NCI-H460 (cell line): Measurements from ENCODE around the gene SLC16A13. TPM values are rescaled to one million over a fixed set of nuclear protein-coding genes. Genes with fewer than 3 reads are reported as not detected.
"Not testable (repeated sequence)": the region's sequence is repeated elsewhere in the genome, so short reads cannot be mapped to it uniquely, and the experiment has no call there.

Experiments used
- DNase-seq: peaks from one replicate; pipeline ENCODE4 v3.0.0-alpha.2; 2016; ENCODE audit warnings: low read depth; ENCODE audit errors: extremely low read depth
- total RNA-seq: library from RNA; depleted of rRNA; stranded (reverse); fragments of >200 nt; shearing (Covaris generic); gene quantifications from 2 replicates; pipeline ENCODE4 v1.2.3, GENCODE V29; 2014

The SLC16A13 gene
- total RNA-seq, 1 experiment from 2014 or later, result 1.2 TPM

DNA sequence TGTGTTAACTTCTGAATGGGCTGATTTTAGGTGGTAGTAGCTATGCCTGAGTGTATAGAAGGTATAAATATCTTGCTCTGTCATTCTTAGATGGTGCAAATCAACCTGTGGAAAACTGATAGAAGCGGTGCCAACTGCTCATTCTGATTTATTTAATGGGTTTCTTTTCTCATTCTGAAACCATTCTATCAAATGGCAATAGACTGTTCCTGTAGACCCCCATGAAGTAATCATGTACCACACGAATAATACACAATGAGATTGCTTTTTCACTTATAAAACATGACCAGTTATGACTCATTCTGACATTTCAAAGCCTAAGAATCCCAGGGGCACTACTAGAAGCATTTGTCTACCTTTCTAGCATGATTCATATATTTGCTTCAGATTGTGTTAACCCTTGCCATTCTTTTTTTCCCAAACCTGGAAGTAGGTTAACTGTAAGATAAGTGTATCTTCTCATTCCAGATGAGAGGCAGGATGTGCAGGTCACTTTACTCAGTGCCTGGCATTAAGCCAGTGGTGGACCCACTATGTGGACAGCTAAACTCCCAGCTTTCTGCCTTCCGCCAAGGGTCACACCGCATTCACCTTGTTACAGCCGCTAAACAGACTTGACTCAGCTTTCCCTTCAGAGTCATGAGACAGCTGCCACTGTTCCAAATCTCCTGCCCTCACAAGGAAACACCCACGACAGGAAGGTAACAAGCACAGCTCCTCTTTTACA, 24.5 kb downstream of the SLC16A13 start:
- peak; percentile 26 for DNase-seq

DNA sequence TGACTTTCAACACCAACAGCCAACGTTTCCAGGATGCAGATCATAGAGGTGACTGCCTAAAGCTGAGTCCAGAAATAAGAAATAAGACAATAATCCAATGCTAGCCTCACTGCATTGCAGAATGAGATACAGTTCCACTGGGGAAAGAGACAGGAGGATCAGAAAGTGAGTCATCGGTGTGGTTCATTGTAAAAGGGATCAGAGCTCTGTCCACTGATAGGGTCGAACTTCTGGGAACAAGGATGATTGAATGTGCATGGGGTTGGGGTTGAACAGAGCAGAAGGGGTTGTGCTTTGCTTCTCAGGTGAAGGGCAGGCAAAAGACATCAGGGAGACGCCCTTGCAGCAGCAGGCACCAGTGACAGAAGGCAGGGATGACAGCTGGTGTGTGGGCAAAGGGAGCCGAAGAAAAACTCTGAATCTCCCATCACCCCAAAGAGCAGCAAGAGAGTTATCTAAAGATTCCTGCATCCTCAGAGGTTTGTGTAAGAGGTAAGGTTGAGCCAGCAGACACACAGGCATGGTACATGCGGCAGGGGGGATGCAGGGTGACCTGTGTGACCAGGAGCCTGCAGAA, 27.8 kb downstream of the SLC16A13 start:
- DNase-seq, result no peak

DNA sequence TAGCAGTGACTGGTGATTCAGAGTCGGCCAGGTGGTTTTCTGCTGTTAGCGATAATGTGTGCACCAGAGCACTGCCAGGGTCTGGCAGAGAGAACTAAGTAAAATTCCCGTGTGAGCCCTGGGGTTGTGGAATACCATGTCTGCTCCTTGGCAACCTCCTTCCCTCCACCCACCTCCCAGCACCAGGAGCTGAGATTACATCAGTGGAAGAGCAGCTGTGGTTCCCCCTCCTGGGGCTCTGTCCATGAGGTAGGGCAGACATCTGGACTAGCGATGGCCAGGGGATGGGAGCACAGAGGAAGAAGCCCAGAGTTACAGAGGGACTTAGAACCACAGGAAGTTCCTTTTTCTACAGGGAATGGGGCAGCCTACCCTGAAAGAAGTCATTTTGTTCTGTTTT, 28.4 kb downstream of the SLC16A13 start:
- DNase-seq, result no peak

DNA sequence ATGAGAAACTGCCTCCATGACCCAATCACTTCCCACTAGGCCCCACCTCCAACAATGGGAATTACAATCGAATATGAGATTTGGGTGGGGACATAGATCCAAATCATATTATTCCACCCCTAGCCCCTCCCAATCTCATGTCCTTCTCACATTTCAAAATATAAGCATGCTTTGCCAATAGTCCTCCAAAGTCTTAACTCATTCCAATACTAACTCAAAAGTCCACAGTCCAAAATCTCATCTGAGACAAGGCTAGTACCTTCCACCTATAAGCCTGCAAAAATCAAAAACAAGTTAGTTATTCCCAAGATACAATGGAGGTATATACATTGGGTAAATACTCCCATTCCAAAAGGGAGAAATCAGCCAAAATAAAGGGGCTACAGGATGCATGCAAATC, 31.4 kb downstream of the SLC16A13 start:
- DNase-seq, result no peak

DNA sequence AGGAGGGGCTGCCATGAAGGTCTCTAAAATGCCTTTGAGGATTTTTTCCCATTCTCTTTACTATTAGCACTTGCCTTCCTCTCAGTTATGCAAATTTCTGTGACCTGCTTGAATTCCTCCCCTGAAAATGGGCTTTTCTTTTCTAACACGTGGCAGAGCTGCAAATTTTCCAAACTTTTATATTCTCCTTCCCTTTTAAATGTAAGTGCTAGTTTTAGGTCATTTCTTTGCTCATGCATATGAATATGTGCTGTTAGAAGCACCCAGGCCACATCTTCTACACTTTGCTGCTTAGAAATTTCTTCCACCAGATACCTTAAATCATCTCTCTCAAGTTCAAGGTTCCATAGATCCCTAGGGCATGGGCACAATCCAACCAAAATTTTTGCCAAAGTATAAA, 32.5 kb downstream of the SLC16A13 start:
- no peak for DNase-seq

DNA sequence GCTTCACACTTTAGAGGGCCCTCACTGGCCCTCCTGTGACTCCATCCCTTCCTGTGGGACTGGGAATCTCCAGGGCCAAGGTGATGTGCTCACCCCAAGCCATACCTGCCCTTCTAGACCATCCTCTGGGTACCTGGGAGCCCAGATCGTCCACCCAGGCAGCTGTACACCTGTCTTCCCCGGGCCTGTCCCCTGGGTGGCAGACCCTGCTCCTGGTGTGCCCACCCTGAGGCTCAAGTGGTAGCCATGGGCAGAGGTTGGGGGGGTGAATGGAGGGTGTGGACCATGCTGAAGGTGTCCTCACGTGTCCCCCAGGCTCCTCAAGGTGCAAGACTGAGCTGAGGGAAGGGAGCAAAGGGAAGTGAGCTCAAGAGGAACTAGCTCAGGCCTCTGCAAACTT, 34.9 kb downstream of the SLC16A13 start:
- no peak for DNase-seq

DNA sequence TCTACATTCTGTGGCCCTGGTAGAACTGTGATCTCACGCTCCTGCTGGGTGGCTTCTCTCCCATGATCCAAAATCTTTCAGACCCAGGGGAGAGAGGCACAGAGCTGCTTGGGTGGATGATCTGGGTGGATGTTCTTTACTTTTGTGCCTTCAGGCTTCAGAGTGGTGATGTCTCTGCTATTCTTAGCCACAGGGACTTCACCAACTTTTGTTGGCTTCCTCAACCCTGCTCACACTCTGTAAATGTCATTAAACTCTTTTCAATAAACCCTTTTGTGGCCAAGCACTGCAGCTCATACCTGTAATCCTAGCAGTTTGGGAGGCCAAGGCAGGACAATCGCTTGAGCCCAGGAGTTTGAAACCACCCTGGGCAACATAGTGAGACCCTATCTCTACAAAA, 36.6 kb downstream of the SLC16A13 start:
- DNase-seq, result no peak

DNA sequence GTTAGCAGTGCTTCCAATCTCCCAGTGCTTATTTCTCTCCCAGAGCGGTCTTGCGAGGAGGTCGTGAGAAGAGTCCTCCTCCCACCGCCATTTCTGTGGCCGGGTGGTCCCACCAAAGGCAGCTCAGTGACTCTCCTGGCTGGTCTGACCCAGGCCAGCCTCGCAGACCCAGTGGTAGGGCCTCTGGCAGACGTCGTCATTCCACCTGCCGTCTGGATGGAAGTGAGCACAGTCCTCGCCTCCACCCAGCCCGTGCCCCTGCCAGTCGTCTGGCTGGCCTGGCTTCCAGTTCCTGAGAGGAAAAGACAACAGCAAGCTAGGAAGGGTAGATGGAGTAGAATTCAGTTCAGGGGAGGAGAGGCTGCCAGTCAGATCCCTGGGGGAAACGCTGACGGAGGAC, 39.1 kb downstream of the SLC16A13 start:
- DNase-seq, result no peak

DNA sequence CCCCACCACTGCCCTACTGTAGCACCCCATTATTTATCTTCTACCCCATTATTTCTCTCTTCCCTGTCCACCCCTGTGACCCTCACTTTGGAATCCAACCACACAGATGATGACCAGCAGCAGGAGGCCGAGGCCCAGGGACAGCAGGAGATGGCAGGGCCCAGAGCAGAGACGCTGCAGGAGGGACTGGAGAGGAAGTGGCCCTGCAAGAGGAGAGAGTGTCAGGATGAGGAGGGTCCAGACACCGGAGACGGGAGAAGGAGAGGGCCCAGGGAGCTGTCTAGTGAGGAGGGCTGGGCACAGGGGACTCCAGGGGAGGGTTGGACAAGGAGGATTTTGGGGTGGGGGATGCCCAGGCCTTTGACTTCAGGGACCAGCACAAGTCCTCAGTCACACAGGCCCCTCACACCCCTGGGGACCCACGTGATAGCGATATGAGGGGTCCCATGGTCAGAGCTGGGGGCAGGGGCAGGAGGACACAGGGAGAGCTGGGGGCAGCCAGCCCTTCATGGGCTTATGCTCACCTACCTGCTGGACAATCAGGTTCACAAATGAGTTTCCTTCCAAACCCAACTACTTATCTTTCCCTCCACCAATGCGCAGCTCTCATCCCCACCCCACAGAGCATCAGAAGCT, 42.2 kb downstream of the SLC16A13 start:
- DNase-seq, result no peak

DNA sequence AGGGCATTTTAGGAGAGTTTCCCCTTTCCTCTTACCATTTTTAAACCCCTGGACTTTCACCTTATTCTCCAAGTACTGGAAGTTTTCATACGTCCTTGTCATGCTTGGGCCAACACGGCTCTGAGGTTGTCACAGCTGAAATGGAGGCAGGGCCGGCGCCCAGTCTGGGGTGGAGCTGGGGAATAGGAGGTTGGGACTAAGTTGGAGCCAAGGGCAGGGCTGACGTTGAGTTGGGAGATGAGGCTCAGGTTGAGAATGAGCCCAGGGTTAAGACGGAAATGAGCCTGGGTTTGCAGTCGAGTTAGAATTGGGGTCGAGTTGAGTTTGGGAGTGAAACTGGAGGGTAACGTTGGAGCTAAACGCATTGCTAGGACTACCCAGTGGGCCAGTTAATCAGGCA, 42.9 kb downstream of the SLC16A13 start:
- no peak for DNase-seq

DNA sequence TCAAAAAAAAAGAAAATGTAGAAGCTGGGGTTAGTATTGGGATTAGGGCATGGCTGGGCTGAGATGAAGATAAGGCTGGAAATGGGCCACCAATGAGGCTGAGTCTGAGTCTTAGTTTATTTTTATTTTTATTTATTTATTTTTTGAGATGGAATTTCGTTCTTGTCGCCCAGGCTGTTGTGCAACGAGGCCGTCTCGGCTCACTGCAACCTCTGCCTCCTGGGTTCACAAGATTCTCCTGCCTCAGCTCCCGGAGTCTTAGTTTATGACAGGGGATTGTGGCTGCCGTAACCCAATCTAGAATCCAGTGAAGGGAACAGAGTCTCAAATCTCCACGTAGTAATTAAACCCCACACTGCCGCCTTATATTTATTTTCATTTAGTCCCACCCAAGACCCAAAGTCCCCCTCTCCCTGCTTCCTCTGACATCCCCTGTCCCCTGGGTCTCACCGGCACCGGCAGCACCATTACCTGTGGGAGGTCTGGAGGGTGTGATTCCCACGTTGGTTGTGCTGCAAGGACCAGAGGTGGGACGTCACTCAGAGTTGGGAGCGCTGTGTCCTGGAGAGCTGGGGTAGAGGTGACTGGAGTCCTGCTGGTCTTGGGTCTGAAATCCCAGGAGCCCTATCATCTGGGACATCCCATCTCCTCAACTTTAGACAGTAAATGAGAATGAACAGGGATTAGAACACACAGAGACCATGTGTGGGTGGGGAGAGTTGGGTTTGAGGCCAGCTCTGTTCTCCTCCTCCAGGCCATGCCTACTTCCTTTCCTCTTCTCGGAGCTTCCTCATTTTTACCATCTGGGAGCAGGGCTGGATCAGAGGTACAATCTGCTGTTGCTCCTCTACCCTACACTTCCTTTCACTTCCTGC, 44.0 kb downstream of the SLC16A13 start, which contains the start of gene CLEC10A:
Gene CLEC10A, minus strand, starts transcription at position 671 of the 875 bp plus-strand sequence. CDS start 1,439 bp downstream, outside the sequence.
- DNase-seq, result no peak

DNA sequence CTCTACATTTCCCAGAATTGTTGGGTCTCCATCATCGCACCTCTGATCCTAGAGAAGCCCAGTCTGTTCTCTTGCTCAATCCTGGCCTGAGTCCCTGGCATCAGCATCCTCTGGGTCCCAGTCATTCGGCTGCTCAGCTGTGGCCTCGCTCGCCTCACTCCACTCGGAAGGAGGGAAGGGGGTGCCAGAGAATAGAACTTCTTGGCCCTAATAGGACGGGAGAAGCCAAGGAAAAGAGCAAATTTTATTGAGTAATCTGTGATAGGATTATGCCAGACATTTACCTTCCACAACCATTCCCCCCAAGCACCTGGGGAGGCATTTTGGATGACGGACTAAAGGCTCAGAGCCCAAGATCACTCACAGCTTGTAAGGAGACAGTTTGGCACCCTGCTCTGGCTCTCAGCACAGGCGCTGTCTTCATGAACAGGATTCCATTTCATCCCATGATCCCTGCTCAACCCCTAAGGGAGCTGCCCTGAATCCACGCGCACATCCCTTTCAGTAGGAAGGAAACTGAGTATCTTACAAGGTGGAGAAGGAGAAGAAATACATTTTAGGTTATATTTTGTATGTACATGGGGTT, 44.7 kb downstream of the SLC16A13 start:
- no peak for DNase-seq

DNA sequence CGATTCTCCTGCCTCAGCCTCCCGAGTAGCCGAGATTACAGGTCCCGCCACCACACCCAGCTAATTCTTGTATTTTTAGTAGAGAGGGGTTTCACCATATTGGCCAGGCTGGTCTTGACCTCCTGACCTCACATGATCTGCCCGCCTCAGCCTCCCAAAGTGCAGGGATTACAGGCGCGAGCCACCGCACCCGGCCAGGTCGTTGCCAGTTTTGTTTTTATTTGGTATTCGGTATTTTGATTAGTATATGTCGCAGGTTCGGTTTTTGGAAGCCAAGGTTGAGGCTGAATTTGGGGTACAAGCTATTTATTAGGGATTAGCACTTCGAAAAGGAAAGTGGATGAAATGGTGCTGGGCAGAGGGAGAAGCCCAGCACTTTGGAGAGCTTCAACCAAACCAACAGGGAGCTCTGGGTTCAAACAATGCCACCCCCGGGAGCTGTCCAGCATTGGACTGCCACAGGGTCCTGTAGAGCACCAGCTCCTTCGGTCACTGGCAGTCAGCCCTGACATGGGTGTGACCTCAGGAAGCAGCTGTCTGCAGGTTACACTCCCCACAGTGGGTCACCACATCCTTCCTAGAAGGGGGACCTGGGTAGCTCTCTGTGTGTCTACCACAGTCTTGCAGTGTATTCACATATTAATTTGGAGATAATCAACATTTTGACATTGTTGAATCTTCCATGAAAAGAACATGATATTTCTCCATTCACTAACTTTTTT, 45.7 kb downstream of the SLC16A13 start:
- DNase-seq, result no peak

DNA sequence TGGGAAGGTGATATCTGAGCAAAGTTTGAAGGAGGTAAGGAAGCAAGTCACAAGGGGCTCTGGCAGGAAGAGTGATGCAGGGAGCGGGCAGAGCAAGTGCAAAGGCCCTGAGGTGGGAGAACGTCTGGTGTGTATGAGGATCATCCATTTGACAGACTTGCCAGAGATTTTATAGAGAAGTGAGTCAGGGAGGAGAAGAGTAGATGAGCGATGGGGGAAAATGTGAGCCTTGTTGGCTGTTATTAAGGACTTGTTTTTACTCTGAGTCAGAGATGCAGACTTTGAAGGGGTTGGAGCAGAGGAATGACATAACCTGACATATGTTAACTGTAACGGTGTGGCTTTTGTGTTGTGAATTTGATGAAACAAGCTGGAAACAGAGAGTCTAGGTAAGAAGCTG, 47.8 kb downstream of the SLC16A13 start:
- no peak for DNase-seq

DNA sequence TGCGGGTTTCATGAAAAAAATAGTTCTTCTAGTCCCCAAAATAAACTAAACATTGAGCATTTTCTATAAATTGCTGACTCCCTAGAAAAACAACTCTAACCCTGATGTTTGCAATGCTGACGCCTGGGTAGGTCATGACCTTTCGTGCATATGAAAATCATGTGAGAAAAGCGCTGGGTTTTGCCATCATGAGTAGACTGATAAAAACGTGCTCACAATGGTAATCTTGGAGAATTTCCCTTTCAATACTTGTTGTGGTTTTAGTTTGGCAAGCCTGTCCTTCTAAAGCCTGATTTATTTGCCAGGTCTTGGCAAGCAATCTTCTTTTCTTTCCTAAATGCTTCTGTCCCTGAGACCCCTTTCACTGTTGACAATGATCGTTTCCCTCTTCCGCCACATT, 48.3 kb downstream of the SLC16A13 start:
- no peak for DNase-seq

DNA sequence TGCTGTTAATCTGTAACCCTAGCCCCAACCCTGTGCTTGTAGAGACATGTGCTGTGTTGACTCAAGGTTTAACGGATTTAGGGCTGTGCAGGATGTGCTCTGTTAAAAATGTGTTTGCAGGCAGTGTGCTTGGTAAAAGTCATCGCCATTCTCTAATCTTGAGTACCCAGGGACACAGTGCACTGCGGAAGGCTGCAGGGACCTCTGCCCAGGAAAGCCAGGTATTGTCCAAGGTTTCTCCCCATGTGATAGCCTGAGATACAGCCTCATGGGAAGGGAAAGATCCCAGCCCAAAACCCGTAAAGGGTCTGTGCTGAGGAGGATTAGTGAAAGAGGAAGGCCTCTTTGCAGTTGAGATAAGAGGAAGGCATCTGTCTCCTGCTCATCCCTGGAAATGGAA, 52.6 kb downstream of the SLC16A13 start:
- DNase-seq, result not testable (repeated sequence)

DNA sequence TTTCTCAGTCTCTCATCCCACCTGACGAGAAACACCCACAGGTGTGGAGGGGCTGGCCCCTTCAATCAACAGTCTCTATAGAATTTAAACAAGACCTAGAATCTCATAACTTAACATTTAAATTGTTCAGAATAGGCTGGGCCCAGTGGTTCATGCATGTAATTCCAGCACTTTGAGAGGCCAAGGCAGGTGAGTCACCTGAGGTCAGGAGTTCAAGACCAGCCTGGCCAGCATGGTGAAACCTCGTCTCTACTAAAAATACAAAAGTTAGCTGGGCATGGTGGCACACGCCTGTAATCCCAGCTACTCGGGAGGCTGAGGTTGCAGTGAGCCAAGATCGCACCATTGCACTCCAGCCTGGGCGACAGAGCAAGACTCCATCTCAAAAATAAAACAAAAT, 53.8 kb downstream of the SLC16A13 start:
- DNase-seq, result not testable (repeated sequence)
